D721Med (cell line): Measurements from ENCODE around the gene TAMALIN.

ENCODE experiments used
- DNase-seq: peaks from one replicate; pipeline ENCODE4 v3.0.0; 2011; ENCODE audit warnings: low spot score; ENCODE audit not compliant: insufficient read length
- FAIRE-seq: peaks from 2 replicates; lab custom pipeline; 2011; peaks lifted over from hg19 to GRCh38; lab: Jason Lieb, UNC
- CTCF ChIP-seq: IDR thresholded peaks from 2 replicates; pipeline ENCODE4 v1.5.1; 2012; ENCODE audit warnings: mild to moderate bottlenecking, control low read depth; ENCODE audit not compliant: insufficient read depth; ENCODE audit errors: missing control alignments

TAMALIN gene

GRCh38 chr12:52059582-52060497 is 53.1 kb downstream of the TAMALIN start:
- DNase-seq, result no peak
- FAIRE-seq, result no peak
- TF ChIP-seq CTCF, result no peak

- no peak for TF ChIP-seq CTCF
- FAIRE-seq, result no peak
- DNase-seq, result no peak
Measured at GRCh38 chr12:52060498-52061177, 53.9 kb downstream of the TAMALIN start.

GRCh38 chr12:52061470-52062166 is 54.9 kb downstream of the TAMALIN start:
- no peak for TF ChIP-seq CTCF
- no peak for DNase-seq
- no peak for FAIRE-seq

GRCh38 chr12:52062167-52063081 is 55.7 kb downstream of the TAMALIN start:
- no peak for FAIRE-seq

GRCh38 chr12:52063082-52063924 is 56.6 kb downstream of the TAMALIN start:
- FAIRE-seq, result no peak
- TF ChIP-seq CTCF, result no peak
- no peak for DNase-seq

More at GRCh38 chr12:52062167-52063081, 55.7 kb downstream of the TAMALIN start:
- TF ChIP-seq CTCF, result no peak
- DNase-seq, result no peak
